ENCODE measurements around the gene TBCC.

- TF ChIP-seq, protein P1, sequence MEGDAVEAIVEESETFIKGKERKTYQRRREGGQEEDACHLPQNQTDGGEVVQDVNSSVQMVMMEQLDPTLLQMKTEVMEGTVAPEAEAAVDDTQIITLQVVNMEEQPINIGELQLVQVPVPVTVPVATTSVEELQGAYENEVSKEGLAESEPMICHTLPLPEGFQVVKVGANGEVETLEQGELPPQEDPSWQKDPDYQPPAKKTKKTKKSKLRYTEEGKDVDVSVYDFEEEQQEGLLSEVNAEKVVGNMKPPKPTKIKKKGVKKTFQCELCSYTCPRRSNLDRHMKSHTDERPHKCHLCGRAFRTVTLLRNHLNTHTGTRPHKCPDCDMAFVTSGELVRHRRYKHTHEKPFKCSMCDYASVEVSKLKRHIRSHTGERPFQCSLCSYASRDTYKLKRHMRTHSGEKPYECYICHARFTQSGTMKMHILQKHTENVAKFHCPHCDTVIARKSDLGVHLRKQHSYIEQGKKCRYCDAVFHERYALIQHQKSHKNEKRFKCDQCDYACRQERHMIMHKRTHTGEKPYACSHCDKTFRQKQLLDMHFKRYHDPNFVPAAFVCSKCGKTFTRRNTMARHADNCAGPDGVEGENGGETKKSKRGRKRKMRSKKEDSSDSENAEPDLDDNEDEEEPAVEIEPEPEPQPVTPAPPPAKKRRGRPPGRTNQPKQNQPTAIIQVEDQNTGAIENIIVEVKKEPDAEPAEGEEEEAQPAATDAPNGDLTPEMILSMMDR (IDR thresholded peaks at IDR 0.05), result no peak
- no peak for TF ChIP-seq ZFX (IDR thresholded peaks at IDR 0.05; ENCODE audit: borderline replicate concordance)
These were observed 25.2 kb downstream of the TBCC start for GRCh38 chr6:42720739-42721138.

Data from 22Rv1 (cell line).